ENCODE measurements around the gene UBASH3A. TPM values are rescaled to one million over a fixed set of nuclear protein-coding genes. Genes with fewer than 3 reads are reported as not detected.

UBASH3A gene
- total and polyA plus RNA-seq, 4 donors = 0.58 to 0.88 (median 0.67) TPM

DNA sequence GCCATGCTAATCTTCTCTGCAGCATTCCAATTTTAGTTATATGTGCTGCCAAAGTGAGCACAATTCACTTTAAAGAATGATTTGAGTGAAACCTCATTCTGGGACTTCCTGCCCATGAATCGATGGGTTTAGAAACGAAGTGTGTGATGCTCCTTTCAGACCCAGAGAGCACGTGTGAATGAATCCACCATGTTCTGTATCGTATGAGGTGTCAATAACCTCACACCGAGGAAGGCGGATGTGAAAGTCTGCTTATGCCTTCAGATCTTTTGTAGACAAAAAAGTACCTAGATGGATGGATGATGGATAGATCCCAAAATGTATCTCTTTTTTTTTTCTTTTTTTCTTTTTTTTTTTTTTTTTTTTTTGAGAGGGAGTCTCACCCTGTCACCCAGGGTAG, 13.8 kb downstream of the UBASH3A start:
- Histone ChIP-seq H3K36me3 (ENCODE audit: control insufficient read depth in 4 of 4, insufficient read depth in 4 of 4, low read length in 4 of 4) (no peaks in the 10 kb centered on the region), H3K27me3 (ENCODE audit: control insufficient read depth in 3 of 3, insufficient read depth in 3 of 3, low read length in 2 of 3) (peaks cover 0 to 2% (median 0%) of the 10 kb centered on the region in 3 donors), H3K4me3 (no peak overlapping the region), H3K9me3 (ENCODE audit: control insufficient read depth in 4 of 4, insufficient read depth in 3 of 4, low read length in 3 of 4) (peaks cover 0 to 2% (median 0%) of the 10 kb centered on the region in 4 donors), H3K9ac (ENCODE audit: insufficient read depth in 1 of 2, low read length in 2 of 2) (no peak overlapping the region), H3K4me1 (ENCODE audit: control insufficient read depth in 5 of 5, insufficient read depth in 5 of 5, low read length in 5 of 5) (peaks cover 0 to 2% (median 0%) of the 10 kb centered on the region in 5 donors), H3K27ac (ENCODE audit: low read depth in 1 of 2, low read length in 1 of 2) (no peak overlapping the region)
- TF ChIP-seq, protein P1, sequence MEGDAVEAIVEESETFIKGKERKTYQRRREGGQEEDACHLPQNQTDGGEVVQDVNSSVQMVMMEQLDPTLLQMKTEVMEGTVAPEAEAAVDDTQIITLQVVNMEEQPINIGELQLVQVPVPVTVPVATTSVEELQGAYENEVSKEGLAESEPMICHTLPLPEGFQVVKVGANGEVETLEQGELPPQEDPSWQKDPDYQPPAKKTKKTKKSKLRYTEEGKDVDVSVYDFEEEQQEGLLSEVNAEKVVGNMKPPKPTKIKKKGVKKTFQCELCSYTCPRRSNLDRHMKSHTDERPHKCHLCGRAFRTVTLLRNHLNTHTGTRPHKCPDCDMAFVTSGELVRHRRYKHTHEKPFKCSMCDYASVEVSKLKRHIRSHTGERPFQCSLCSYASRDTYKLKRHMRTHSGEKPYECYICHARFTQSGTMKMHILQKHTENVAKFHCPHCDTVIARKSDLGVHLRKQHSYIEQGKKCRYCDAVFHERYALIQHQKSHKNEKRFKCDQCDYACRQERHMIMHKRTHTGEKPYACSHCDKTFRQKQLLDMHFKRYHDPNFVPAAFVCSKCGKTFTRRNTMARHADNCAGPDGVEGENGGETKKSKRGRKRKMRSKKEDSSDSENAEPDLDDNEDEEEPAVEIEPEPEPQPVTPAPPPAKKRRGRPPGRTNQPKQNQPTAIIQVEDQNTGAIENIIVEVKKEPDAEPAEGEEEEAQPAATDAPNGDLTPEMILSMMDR (IDR thresholded peaks at IDR 0.05; ENCODE audit: control extremely low read depth, extremely low read depth) = no peak
- 81 to 86% methylated on average over 6 of the region's 6 CpGs for WGBS, 2 donors
- ATAC-seq (ENCODE audit: insufficient read depth, low FRiP score) (no peak), DNase-seq (no peak)

DNA sequence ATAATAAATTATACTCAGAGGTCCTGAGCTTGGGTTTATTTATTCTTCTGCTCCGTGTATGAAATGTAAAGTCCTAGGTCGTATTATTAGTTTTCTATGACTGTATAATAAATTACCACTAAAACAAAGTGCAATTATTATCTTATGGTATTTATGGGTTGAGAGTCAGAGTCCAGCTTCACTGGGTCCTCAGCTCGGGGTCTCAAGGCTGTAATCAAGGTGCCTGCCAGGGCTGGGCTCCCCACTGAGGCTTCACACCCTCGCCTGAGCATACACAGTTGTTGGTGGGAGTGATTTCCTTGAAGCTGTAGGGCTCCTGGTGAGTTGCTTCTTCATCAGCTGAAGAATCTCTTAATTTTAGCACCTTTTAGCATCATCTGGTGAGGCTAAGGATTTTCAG, 15.2 kb downstream of the UBASH3A start:
- Histone ChIP-seq H3K9me3 (ENCODE audit: control insufficient read depth in 4 of 4, insufficient read depth in 3 of 4, low read length in 3 of 4) (peaks cover 0 to 2% (median 0%) of the 10 kb centered on the region in 4 donors), H3K4me1 (ENCODE audit: control insufficient read depth in 5 of 5, insufficient read depth in 5 of 5, low read length in 5 of 5) (peaks cover 0 to 2% (median 0%) of the 10 kb centered on the region in 5 donors), H3K36me3 (ENCODE audit: control insufficient read depth in 4 of 4, insufficient read depth in 4 of 4, low read length in 4 of 4) (no peaks in the 10 kb centered on the region), H3K27me3 (ENCODE audit: control insufficient read depth in 3 of 3, insufficient read depth in 3 of 3, low read length in 2 of 3) (peaks cover 0 to 2% (median 0%) of the 10 kb centered on the region in 3 donors), H3K4me3 (no peak overlapping the region), H3K9ac (ENCODE audit: insufficient read depth in 1 of 2, low read length in 2 of 2) (no peak overlapping the region), H3K27ac (ENCODE audit: low read depth in 1 of 2, low read length in 1 of 2) (no peak overlapping the region)
- 68 to 77% methylated on average over 4 of the region's 4 CpGs for WGBS, 2 donors
- no peak for DNase-seq
- ATAC-seq (ENCODE audit: insufficient read depth, low FRiP score) = no peak
- TF ChIP-seq, protein P1 (IDR thresholded peaks at IDR 0.05; ENCODE audit: control extremely low read depth, extremely low read depth) = no peak

DNA sequence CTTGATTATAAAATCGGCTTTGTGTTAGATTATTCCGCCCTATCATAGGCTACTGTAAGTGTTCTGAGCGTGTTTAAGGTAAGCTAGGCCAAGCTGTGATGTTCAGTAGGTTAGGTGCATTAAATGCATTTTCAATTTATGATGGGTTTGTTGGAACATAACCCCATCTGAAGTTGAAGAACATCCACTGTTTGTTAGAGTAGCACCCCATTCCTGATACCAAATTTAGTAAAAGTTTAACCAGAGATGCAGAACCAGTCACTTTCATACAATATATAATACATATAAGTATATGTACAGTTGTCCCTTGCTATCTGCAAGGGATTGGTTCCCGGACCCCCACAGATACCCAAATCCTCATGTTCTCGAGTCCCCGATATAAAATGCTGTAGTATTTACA, 16.1 kb downstream of the UBASH3A start:
- Histone ChIP-seq H3K9ac (ENCODE audit: insufficient read depth in 1 of 2, low read length in 2 of 2) (no peak overlapping the region), H3K4me3 (no peak overlapping the region), H3K36me3 (ENCODE audit: control insufficient read depth in 4 of 4, insufficient read depth in 4 of 4, low read length in 4 of 4) (no peaks in the 10 kb centered on the region), H3K27me3 (ENCODE audit: control insufficient read depth in 3 of 3, insufficient read depth in 3 of 3, low read length in 2 of 3) (peaks cover 0 to 2% (median 0%) of the 10 kb centered on the region in 3 donors), H3K9me3 (ENCODE audit: control insufficient read depth in 4 of 4, insufficient read depth in 3 of 4, low read length in 3 of 4) (peaks cover 0 to 2% (median 0%) of the 10 kb centered on the region in 4 donors), H3K27ac (ENCODE audit: low read depth in 1 of 2, low read length in 1 of 2) (no peak overlapping the region), H3K4me1 (ENCODE audit: control insufficient read depth in 5 of 5, insufficient read depth in 5 of 5, low read length in 5 of 5) (no peaks in the 10 kb centered on the region)
- ATAC-seq (ENCODE audit: insufficient read depth, low FRiP score) (no peak), DNase-seq (no peak)
- WGBS, 2 donors = 97% methylated on average over 6 of the region's 6 CpGs
- TF ChIP-seq, protein P1 (IDR thresholded peaks at IDR 0.05; ENCODE audit: control extremely low read depth, extremely low read depth) = no peak
